Measurements from ENCODE around the gene EIF3F. TPM values are rescaled to one million over a fixed set of nuclear protein-coding genes. Genes with fewer than 3 reads are reported as not detected.

EIF3F gene
- polyA plus RNA-seq, 3 donors, result 179 to 286 (median 243) TPM

DNA sequence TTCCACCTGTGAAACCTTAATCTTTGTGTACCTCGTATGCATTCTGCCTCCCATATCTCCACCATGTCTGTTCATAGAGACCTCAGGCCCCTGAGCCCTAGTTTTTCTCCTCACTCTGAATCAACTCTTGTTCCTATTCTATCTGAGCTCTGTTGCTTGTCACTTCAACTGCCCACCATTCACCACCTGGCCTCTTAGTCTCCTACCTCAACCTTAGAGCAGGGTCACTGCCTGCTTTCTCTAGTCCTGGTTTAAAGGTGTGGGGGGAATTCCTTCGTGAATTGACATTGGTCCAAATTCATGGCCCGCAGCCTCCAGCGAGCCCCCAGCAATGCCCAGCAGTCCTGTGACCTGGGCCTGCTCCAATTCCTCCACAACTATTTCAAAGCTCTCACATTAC, 54.4 kb downstream of the EIF3F start:
- 80% methylated on average over 1 of the region's 4 CpGs for WGBS (ENCODE audit: insufficient coverage)
- no peak overlapping the region for H3K9ac ChIP-seq (ENCODE audit: insufficient read depth, low read length, poor library complexity, severe bottlenecking)
- TF ChIP-seq, protein P1, sequence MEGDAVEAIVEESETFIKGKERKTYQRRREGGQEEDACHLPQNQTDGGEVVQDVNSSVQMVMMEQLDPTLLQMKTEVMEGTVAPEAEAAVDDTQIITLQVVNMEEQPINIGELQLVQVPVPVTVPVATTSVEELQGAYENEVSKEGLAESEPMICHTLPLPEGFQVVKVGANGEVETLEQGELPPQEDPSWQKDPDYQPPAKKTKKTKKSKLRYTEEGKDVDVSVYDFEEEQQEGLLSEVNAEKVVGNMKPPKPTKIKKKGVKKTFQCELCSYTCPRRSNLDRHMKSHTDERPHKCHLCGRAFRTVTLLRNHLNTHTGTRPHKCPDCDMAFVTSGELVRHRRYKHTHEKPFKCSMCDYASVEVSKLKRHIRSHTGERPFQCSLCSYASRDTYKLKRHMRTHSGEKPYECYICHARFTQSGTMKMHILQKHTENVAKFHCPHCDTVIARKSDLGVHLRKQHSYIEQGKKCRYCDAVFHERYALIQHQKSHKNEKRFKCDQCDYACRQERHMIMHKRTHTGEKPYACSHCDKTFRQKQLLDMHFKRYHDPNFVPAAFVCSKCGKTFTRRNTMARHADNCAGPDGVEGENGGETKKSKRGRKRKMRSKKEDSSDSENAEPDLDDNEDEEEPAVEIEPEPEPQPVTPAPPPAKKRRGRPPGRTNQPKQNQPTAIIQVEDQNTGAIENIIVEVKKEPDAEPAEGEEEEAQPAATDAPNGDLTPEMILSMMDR (IDR thresholded peaks at IDR 0.05), result no peak
- Mint-ChIP-seq H3K4me3 (no peak overlapping the region), H3K27me3 (ENCODE audit: low read depth in 3 of 3) (peaks cover 13 to 14% (median 14%) of the 10 kb centered on the region in 3 donors), H3K36me3 (no peaks in the 10 kb centered on the region), H3K27ac (no peak overlapping the region), H3K9me3 (no peaks in the 10 kb centered on the region), H3K4me1 (no peaks in the 10 kb centered on the region)
- H3K36me3 ChIP-seq (replicated peaks in 1 of 2; ENCODE audit: control insufficient read depth in 1 of 2, insufficient read depth in 2 of 2, low read length in 2 of 2), result no peaks in the 10 kb centered on the region
- no peak overlapping the region for H3K4me2 ChIP-seq (replicated peaks; ENCODE audit: extremely low read depth, low read length, poor library complexity, severe bottlenecking)
- H3K27ac ChIP-seq (ENCODE audit: low read depth in 1 of 2, low read length in 2 of 2), result no peak overlapping the region
- no peaks in the 10 kb centered on the region for H3K4me1 ChIP-seq (ENCODE audit: control insufficient read depth in 1 of 2, insufficient read depth in 2 of 2, low read length in 2 of 2)
- no peak overlapping the region for H3K4me3 ChIP-seq (replicated peaks in 1 of 3; ENCODE audit: low read depth in 2 of 3, low read length in 3 of 3)
- H4K20me1 ChIP-seq (ENCODE audit: insufficient read depth, low read length), result no peaks in the 10 kb centered on the region
- H3K27me3 ChIP-seq (ENCODE audit: control insufficient read depth in 2 of 2, insufficient read depth in 2 of 2, low read length in 2 of 2), result peaks cover 0 to 9% of the 10 kb centered on the region in 2 donors
- H3K9me3 ChIP-seq (replicated peaks in 1 of 2; ENCODE audit: control insufficient read depth in 1 of 2, insufficient read depth in 1 of 2, low read length in 2 of 2), result no peaks in the 10 kb centered on the region
- intact Hi-C loops (cut with micrococcal nuclease), result no loop called here
- H2AFZ ChIP-seq (ENCODE audit: insufficient read depth, low read depth, low read length, poor library complexity, severe bottlenecking), result no peak overlapping the region
- no peaks in the 10 kb centered on the region for H3K79me2 ChIP-seq (ENCODE audit: insufficient read depth, low read length)
- DNase-seq, result no peak

DNA sequence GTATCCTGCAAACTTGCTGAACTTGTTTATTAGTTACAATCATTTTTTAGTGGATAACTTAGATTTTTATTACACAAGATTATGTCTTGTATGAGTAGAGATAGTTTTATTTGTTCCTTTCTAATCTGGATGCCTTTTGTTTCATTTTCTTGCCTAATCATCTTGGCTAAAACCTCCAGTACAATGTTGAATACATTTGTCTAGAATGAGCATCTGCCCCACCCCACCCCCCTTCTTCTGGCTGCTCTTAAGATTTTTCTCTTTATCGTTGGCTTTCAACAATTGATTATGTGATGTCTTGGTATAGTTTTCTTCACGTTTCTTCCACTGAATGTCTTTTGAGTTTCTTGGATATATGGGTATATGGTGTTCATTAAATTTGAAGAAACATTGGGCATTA, 56.6 kb downstream of the EIF3F start:
- no peaks in the 10 kb centered on the region for H3K9me3 ChIP-seq (replicated peaks in 1 of 2; ENCODE audit: control insufficient read depth in 1 of 2, insufficient read depth in 1 of 2, low read length in 2 of 2)
- no peak overlapping the region for H3K4me3 ChIP-seq (replicated peaks in 1 of 3; ENCODE audit: low read depth in 2 of 3, low read length in 3 of 3)
- TF ChIP-seq, protein P1 (IDR thresholded peaks at IDR 0.05), result no peak
- peaks cover 0 to 9% of the 10 kb centered on the region in 2 donors for H3K27me3 ChIP-seq (ENCODE audit: control insufficient read depth in 2 of 2, insufficient read depth in 2 of 2, low read length in 2 of 2)
- H3K4me1 ChIP-seq (ENCODE audit: control insufficient read depth in 1 of 2, insufficient read depth in 2 of 2, low read length in 2 of 2), result no peaks in the 10 kb centered on the region
- H3K4me3 Mint-ChIP-seq, result no peak overlapping the region
- H3K27me3 Mint-ChIP-seq (ENCODE audit: low read depth in 3 of 3), result peaks cover 13 to 18% (median 18%) of the 10 kb centered on the region in 3 donors
- no peak overlapping the region for H2AFZ ChIP-seq (ENCODE audit: insufficient read depth, low read depth, low read length, poor library complexity, severe bottlenecking)
- no peaks in the 10 kb centered on the region for H3K36me3 ChIP-seq (replicated peaks in 1 of 2; ENCODE audit: control insufficient read depth in 1 of 2, insufficient read depth in 2 of 2, low read length in 2 of 2)
- no CpG with 5 or more reads among the region's 2 CpGs for WGBS (ENCODE audit: insufficient coverage)
- H3K36me3 Mint-ChIP-seq, result no peaks in the 10 kb centered on the region
- H3K4me1 Mint-ChIP-seq, result no peaks in the 10 kb centered on the region
- no peak overlapping the region for H3K4me2 ChIP-seq (replicated peaks; ENCODE audit: extremely low read depth, low read length, poor library complexity, severe bottlenecking)
- no peak overlapping the region for H3K27ac Mint-ChIP-seq
- no peak for DNase-seq
- no peak overlapping the region for H3K9ac ChIP-seq (ENCODE audit: insufficient read depth, low read length, poor library complexity, severe bottlenecking)
- intact Hi-C loops (cut with micrococcal nuclease), result no loop called here
- H3K79me2 ChIP-seq (ENCODE audit: insufficient read depth, low read length), result no peaks in the 10 kb centered on the region
- H3K9me3 Mint-ChIP-seq, result no peaks in the 10 kb centered on the region
- no peak overlapping the region for H3K27ac ChIP-seq (ENCODE audit: low read depth in 1 of 2, low read length in 2 of 2)
- H4K20me1 ChIP-seq (ENCODE audit: insufficient read depth, low read length), result no peaks in the 10 kb centered on the region
